ENCODE data around the gene CBL. TPM values are rescaled to one million over a fixed set of nuclear protein-coding genes. Genes with fewer than 3 reads are reported as not detected.

The CBL gene
- total RNA-seq, 1 experiment from 2014 or later = 5.8 TPM

DNA sequence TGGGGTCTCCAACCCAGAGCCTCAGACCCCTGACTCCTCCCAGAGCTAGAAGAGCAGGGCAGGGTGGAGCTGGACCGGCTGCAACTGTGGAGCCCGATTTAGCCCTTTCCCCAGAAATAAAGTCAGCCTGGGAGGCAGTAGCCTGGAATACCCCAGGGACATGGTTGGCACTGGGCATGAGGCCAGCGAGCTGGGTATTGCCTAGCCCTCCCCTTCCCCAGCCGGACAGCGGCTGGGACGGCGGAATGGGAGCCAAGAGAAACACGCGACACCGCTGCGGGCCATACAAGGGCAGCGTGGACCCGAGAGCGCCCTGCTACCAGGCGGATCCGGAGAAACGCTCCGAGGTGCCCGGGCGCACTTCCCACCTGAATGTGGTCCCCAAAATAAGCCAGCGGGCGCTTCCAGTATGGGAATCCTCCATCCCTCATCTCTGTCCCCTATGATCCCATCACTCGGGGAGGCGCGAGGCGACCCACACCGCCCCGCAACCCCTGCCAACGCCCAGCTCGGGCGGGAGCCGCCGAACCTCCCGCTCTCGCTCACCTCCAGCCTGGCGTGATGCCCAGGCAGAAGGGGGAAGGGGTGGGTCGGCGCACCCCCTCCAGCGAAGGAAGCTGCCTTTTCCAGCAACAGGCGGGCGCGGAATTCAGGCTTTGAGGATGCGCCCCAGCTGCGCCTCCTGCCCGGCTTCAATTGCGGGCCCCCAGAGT lies 110.0 kb downstream of the CBL start:
- DNase-seq (ENCODE audit: low read depth, low spot score) = peak; percentile 52
- in situ Hi-C loops (cut with HindIII; ENCODE audit: low pct_unique_long_range_greater_than_20kb, low sequenced_read_pairs) = no loop called here

DNA sequence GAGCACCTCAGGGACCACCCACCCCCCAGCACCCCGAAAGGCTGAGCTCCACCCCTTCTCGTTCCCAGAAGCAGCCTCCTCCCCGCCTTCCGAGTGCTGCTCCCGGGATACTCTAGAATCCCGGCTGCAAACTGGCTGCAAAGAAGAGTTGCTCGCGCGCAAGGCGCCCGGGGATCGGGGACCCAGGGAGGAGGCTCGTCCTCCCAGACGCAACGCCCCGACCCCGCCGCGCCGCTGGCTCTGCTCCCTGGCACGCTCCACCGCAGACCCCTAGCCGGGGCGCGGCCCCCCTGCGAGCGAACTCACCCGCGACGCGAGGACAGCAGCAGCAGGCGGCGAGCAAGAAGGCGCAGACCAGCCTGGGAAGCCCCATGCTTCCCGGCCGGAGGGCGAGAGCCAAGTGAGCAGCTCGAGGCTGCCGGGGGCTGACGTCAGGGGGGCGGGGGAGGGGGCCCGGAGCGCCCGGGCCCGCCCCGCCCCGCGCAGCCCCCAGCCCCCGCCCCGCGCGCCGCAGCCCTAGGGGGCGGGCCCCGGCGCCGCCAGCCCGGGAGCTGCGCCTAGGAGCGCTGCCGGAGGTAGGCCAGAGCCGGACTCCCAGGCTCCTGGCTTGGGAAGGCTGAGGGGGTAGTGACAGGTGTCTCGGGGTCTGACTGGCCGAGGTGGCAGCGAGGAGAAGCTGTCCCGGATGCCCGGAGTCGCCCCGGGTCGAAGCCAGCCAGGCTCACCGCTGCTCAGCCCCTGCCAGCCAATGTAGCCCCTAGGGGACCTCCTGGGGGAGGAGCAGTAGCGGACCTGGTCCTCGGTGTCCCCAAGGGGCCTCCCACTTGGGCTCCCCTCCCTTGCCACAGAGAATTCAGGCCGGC lies 110.8 kb downstream of the CBL start, which contains the start of gene MCAM:
Gene MCAM, minus strand, starts transcription at position 402 of the 863 bp plus-strand sequence. Its CDS starts 29 bp downstream, at position 373.
- peak; percentile 45 for DNase-seq (ENCODE audit: low read depth, low spot score)
- in situ Hi-C loops (cut with HindIII; ENCODE audit: low pct_unique_long_range_greater_than_20kb, low sequenced_read_pairs) = no loop called here

DNA sequence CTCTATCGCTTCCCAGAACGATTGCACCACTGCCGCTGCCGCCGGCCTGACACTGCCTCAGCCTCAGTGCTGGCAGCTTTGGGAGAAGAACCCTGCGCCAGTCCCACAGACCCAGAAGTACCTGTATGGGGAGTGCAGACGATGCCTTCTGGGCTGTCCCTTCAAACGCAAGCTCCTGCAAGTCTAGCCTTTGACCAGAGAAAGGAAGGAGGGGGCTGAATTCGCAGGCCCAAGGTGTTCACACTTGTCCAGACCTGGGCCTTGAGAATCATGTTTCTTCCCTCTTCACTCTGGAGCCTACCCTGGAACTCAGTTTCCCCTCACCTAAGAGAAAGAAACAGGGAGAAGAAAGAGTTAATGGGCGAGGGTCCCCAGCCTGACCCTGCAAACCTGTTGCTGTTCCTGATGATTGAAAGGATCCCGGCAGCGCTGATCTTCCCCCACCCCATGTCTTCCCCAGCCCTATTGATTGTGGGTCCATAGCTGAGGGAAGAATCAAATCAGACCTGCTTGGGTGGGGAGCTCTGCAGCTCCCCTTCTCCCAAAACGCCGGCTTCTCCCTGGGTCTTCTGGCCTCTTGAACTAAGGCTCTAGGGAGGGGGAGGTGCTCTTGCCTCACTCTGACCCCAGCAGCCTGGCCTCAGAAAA lies 111.6 kb downstream of the CBL start:
- DNase-seq (ENCODE audit: low read depth, low spot score) = no peak
- in situ Hi-C loops (cut with HindIII; ENCODE audit: low pct_unique_long_range_greater_than_20kb, low sequenced_read_pairs) = no loop called here

DNA sequence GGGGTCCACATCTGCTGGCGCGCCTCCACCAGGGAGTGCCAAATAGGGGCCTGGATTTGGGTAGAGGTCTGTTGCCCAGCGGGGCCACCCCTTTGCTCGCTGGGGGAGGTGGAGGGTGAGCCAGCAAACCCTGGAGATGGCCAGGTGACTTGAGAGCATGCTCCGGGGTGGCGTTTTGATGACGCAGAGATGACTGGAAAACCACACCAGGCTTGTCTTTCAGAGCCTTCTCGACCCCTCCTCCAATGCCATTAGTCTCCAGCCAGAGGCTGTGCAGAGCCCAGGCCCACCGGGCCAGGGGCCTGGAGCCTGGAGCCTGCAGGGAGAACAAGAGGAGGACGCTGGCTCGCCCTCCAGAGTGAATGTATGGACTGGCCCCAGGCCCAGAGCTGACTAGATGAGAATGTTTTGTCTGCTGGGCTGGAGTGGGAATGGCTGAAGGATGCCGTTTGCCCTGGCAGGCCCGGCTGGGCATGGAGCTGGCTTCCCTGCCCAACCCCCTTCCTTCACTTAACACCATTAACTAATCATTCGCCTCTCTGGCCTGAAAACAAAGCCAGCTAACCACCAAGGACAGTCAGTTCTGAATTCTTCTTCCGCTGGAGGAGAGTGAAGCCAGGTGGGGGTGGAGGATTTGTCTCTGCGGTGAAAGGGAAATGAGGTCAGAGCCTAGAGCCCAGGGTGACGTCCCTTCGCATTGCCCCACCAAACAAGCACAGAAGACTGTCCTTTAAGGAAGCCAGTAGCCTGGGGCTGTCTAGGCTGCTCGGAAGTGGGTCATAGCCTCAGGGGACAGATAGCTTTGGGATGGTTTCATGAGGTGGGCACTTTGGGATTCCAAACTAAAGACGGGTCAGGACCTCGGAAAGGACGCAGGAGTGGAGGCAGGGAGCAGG lies 112.3 kb downstream of the CBL start:
- in situ Hi-C loops (cut with HindIII; ENCODE audit: low pct_unique_long_range_greater_than_20kb, low sequenced_read_pairs) = no loop called here
- DNase-seq (ENCODE audit: low read depth, low spot score) = no peak

DNA sequence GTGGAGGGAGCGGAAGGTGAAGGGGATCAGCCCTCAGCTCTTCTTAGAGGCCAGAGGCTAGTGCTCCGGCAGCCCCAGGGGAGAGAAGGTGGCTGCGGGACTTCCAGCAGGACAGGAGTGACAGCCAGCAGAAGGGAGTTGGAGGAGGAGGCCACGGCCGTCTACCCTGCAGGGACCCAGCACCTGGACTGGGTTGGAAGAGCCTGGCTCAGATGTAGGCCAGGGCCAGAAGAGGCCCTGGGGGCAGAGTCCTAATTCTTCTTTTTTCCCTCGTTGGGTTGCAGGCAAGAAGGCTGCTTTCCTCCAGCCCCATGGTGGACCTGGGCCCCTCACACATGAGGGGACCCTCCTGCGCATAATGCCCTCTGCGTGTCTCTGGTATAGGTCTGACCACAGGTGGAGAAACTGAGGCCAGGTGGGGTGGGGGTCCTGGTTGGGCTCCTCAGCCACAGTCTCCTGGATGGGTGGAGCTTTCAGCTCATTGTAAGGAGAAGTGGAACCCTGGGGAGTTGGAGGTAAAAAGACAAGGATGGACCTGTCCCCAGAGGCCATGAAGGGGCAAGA lies 113.1 kb downstream of the CBL start:
- DNase-seq (ENCODE audit: low read depth, low spot score) = no peak
- in situ Hi-C loops (cut with HindIII; ENCODE audit: low pct_unique_long_range_greater_than_20kb, low sequenced_read_pairs) = no loop called here

DNA sequence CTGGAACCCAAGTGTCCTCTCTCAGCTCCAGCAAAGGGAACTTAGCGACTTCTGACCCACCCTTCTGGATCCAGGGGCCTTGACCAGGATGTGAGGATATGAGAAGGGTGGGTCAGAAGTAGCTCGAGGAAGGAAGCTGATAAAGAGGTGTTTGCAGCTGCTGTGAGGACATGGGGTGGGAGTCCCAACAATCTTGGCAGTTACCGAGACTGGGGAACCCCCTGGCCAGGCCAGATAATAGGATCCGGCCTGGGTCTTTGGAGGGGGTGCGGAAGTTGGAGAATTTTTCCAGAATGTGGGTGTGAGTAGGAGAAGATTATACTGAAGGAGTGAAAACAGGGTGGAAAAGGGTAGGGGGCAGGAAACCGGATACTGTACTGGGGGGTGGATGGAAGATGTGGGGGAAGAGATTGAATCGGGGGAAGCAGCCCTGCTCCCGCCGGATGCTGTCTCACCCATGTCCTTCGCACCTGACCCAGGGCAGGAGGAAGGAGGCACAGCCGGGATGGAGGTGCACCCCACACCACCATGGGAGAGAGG lies 113.6 kb downstream of the CBL start:
- in situ Hi-C loops (cut with HindIII; ENCODE audit: low pct_unique_long_range_greater_than_20kb, low sequenced_read_pairs) = no loop called here
- no peak for DNase-seq (ENCODE audit: low read depth, low spot score)

DNA sequence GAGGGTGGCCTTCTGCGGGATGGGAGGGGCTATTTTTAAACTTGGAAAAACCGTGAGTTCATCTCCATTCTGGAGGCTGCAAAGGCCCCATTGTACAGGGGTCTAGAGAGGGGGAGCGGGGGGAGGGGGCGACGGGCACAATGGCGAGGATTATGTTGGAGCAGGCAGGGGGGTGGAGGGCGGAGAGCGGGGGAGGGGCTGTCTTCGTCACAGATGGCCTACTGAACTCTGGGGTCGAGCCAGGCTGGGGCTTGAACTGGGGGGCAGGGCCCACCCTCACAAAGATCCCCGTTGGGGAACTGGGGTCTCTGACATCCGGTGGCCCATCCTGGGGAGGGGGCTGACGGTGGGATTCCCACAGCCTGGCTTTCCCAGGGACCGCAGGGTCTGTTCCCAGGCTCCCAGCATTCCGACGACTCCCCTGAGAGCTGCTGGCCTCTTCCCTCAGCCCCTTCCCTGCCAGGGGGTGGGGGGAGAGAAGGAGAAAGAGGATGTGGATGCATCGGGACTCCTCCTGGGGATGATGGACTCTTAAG lies 114.2 kb downstream of the CBL start:
- in situ Hi-C loops (cut with HindIII; ENCODE audit: low pct_unique_long_range_greater_than_20kb, low sequenced_read_pairs) = no loop called here

DNA sequence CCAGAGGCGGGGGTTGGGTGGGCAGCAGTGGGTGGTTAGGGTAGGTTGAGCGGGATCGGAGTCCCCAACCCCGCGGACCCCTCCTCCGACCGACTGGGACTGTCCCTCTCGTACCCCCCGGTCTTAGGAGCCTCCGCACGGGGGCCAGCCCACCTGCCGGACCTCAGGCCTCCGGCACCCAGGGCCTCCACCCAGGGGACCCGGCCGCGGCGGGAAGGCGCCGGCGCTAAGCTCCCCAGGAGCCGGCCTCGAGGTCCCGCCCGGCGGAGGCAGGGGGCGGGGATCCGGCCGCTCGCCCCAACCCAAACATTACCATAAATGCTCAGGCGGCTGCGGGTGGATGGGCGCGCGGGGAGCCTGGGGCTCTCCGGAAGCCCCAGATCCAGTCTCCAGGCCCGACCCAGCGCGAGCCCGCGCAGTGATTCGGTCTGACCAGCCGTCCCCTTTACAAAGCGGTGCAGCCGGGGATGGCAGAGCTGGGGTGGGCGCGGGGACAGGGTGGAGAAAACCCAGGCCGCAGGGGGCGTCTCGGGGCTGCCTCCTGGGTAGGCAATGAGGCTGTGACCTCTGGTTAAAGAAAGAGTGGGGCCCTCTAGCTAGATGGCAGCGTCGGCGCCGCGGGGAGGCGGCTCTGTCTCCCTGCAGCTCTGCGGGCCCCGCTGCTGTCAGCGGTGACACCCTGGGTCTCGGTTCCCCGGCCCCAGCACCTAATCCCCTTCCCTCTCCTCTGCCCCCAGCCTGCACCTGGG lies 114.8 kb downstream of the CBL start:
- in situ Hi-C loops (cut with HindIII; ENCODE audit: low pct_unique_long_range_greater_than_20kb, low sequenced_read_pairs) = no loop called here
- DNase-seq (ENCODE audit: low read depth, low spot score) = no peak

More for the DNA sequence above, 114.2 kb downstream of the CBL start:
- peak; percentile 43 for DNase-seq (ENCODE audit: low read depth, low spot score)

DNA sequence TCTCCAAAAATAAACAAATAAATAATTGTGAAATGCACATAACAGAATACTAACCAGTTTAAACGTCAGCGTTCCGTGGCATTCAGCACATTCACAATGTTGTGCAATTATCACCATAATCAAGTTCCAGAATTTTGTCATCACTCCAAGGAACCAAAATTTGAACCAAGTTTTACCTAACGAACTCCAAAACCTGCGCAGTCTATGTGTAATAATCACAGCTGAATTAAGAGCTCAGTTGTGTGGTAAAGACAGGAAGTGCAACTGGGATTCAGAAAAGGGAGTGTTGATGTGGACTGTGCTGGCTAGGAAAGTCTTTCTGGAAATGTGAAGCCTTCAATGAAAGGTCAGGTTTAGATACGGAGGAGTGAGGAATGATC lies 116.2 kb downstream of the CBL start:
- DNase-seq (ENCODE audit: low read depth, low spot score) = peak; percentile 40
- in situ Hi-C loops (cut with HindIII; ENCODE audit: low pct_unique_long_range_greater_than_20kb, low sequenced_read_pairs) = no loop called here

DNA sequence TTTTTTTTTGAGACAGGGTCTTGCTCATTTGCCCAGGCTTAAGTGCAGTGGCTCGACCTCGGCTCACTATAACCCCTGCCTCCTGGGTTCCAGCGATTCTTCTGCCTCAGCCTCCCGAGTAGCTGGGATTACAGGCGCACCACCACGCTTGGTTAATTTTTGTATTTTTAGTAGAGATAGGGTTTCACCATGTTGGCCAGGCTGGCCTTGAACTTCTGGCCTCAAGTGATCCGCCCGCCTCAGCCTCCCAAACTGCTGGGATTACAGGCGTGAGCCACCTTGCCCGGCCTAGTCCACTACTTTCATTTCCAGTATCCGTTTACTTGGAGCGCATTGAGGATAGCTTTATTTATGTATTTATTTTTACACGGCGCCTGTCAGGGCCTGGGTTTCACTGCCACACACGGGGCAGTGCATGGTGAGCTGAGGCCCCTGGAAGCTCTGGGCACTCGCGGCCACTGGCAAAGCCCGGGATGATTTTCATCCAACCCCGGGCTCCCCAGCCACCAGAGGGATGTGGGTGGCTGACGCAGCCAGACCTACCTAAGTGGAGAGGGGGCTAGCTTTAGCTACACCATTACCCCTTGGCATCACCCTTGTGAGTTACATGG lies 116.9 kb downstream of the CBL start:
- no peak for DNase-seq (ENCODE audit: low read depth, low spot score)
- in situ Hi-C loops (cut with HindIII; ENCODE audit: low pct_unique_long_range_greater_than_20kb, low sequenced_read_pairs) = no loop called here

DNA sequence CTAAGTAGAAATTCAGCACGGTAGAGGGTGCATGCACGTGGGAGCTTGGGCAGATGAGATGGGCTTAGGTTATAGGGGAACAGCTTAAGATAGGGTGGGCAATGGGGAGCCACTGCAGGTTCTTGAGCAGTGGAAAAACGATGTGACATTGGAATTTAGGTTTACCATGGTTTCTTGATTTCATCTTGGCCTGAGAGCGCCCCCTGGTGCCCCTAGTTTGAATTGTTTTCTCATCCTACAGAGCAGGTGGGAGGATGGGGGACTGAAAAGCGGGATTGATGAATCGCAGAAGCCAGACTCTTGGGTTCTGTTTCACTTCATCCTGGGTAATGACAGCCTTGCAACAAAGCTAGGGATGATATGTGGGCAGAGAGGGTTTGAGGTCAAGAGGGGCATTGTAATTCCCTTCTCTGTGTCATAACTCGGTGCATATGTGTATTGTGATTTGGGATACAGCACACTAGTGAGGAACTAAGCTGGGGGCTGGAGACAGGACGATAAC lies 117.4 kb downstream of the CBL start:
- in situ Hi-C loops (cut with HindIII; ENCODE audit: low pct_unique_long_range_greater_than_20kb, low sequenced_read_pairs) = no loop called here
- DNase-seq (ENCODE audit: low read depth, low spot score) = peak; percentile 77

DNA sequence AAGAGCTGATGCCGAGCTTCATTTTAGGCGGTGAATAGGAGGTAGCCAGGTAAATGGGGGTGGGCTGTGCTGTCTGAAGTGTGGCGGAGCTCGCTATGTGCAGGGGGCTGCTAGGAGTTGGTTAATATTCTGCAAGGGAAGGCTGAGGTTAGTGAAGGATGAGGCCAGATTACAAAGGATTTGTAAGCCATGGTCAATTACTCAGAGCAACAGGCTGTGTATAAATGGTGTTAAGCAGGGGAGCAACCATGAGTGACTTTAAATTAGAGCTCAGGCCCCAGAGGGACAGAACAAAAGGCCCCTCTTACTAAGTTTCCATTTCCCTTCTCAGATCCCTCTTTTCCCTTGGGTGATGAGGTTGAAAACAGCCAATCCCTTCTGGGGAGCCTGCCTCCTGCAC lies 118.0 kb downstream of the CBL start:
- in situ Hi-C loops (cut with HindIII; ENCODE audit: low pct_unique_long_range_greater_than_20kb, low sequenced_read_pairs) = no loop called here
- no peak for DNase-seq (ENCODE audit: low read depth, low spot score)

DNA sequence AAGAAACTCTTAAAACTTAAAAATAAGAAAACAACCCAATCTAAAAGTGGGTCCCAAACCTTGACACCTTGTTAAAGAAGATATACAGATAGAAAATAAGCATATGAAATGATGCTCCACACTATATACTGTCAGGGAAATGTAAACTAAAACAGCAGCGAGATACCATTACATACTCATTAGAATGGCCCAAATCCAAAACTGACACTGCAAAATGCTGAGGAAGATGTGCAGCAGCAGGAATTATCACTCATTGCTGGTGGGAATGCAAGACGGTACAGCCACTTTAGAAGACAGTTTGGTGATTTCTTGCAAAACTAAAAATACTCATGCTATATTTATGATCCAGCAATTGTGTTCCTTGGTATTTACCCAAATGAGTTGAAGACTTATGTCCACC lies 123.2 kb downstream of the CBL start:
- no peak for DNase-seq (ENCODE audit: low read depth, low spot score)
- in situ Hi-C loops (cut with HindIII; ENCODE audit: low pct_unique_long_range_greater_than_20kb, low sequenced_read_pairs) = no loop called here

DNA sequence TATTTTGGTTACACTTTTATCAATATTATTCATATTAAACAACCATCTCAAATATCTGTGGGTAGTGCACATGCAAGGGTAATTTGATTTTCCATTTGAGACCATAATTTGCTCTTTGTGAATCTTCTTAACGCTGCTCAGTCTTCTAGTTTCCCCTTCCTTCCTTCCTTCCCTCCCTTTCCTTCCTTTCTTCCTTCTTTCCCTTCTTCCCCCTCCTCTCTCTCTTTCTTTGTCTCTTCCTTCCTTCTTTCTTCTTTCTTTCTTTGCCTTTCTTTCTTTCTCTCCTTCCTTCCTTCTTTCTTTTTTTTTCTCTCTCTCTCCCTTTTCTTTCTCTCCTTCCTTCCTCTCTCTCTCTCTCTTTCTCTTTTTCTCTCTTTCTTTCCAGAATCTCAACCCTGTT lies 124.1 kb downstream of the CBL start:
- DNase-seq (ENCODE audit: low read depth, low spot score) = no peak
- in situ Hi-C loops (cut with HindIII; ENCODE audit: low pct_unique_long_range_greater_than_20kb, low sequenced_read_pairs) = no loop called here

DNA sequence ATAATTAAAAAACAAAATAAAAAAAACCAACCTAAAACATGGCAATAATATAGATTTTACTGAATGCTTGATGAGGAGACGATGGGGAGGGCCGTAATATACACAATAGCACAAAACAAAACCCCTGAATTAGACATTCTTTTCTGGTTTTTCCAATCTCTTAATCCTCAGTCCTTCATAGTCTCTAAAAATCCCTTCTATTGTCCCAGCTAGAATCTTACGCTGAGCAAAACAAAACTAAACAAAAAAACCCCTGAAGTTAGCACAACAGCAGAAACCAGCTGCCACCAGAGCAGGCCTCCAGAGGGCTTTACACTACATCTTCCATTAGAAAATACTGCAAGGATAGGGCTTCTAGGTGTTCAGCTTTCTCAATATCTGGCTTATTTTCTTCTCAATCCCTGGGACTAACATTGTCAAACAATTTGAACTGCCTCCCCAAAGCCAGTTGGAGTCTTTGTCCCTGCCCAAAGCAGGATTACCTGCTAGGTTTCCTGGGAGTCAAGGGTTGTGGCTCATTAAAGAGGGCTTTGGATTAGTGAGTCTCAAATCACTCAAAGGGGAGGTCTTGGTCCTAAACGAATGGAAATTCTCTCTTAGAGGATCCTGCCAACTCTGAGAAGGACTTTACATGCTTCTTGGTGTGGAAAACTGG lies 126.1 kb downstream of the CBL start:
- in situ Hi-C loops (cut with HindIII; ENCODE audit: low pct_unique_long_range_greater_than_20kb, low sequenced_read_pairs) = no loop called here
- no peak for DNase-seq (ENCODE audit: low read depth, low spot score)

All from SK-MEL-5 (cell line).